PC-9 (cell line): Measurements from ENCODE around the gene BRMS1. TPM values are rescaled to one million over a fixed set of nuclear protein-coding genes. Genes with fewer than 3 reads are reported as not detected.

Experiments used
- BruUV-seq: library from RNA; stranded (reverse); fragments of 400-500 nt; replicated peaks from 2 replicates; lab custom pipeline; 2021; lab: Mats Ljungman, UMichigan
- CTCF ChIA-PET: fragments of 300-600 bp; sonication (Branson Sonifier 250); formaldehyde crosslinking; loops from one replicate; lab custom pipeline; 2022; ENCODE audit warnings: antibody characterized with exemption; lab: Charles Lee
- POLR2A ChIA-PET: fragments of 300-600 bp; sonication (Branson Sonifier 250); formaldehyde crosslinking; loops from one replicate; lab custom pipeline; 2022; ENCODE audit warnings: antibody characterized with exemption; ENCODE audit not compliant: unreplicated experiment; lab: Charles Lee
- DNase-seq, 2 experiments: peaks; one replicate each; pipeline versions ENCODE4 v3.0.0 to v3.0.0-alpha.2; 2015 to 2022; ENCODE audit warnings: mixed read lengths in 1 of 2
- H2AFZ ChIP-seq: fragments of 200-600 bp; sonication (generic); 2 replicates; pipeline ENCODE4 v1.8.1; 2017; ENCODE audit warnings: antibody characterized with exemption
- H3F3A ChIP-seq: fragments of 200-600 bp; sonication (generic); 2 replicates; pipeline ENCODE4 v1.8.1; 2017; ENCODE audit warnings: antibody characterized with exemption, mild to moderate bottlenecking, low read depth; ENCODE audit not compliant: insufficient read depth
- H3K27ac ChIP-seq: fragments of 200-600 bp; sonication (generic); 2 replicates; pipeline ENCODE4 v1.6.1; 2016; ENCODE audit warnings: mixed run types
- H3K27me3 ChIP-seq: fragments of 200-600 bp; sonication (generic); 2 replicates; pipeline ENCODE4 v1.6.1; 2016; ENCODE audit warnings: low read depth, mixed run types; ENCODE audit not compliant: insufficient read depth
- H3K36me3 ChIP-seq: fragments of 200-600 bp; sonication (generic); 2 replicates; pipeline ENCODE4 v1.6.1; 2016; ENCODE audit warnings: low read depth, mixed run types
- H3K4me1 ChIP-seq: fragments of 200-600 bp; sonication (generic); replicated peaks from 2 replicates; pipeline ENCODE4 v1.6.1; 2016; ENCODE audit warnings: mixed run types; ENCODE audit not compliant: insufficient read depth
- H3K4me2 ChIP-seq: fragments of 200-600 bp; sonication (generic); 2 replicates; pipeline ENCODE4 v1.6.1; 2017; ENCODE audit warnings: mixed run types
- H3K4me3 ChIP-seq: fragments of 200-600 bp; sonication (generic); 2 replicates; pipeline ENCODE4 v1.6.1; 2016; ENCODE audit warnings: mixed run types
- H3K79me2 ChIP-seq: fragments of 200-600 bp; sonication (generic); 2 replicates; pipeline ENCODE4 v1.6.1; 2017; ENCODE audit warnings: low read depth, mixed run types
- H3K9me2 ChIP-seq: fragments of 200-600 bp; sonication (generic); 2 replicates; pipeline ENCODE4 v1.8.1; 2017; ENCODE audit warnings: mild to moderate bottlenecking; ENCODE audit not compliant: insufficient read depth
- H3K9me3 ChIP-seq: fragments of 200-600 bp; sonication (generic); 2 replicates; pipeline ENCODE4 v1.8.1; 2016; ENCODE audit warnings: low read depth; ENCODE audit not compliant: insufficient read depth
- H4K20me1 ChIP-seq: fragments of 200-600 bp; sonication (generic); 2 replicates; pipeline ENCODE4 v1.8.1; 2017; ENCODE audit not compliant: insufficient read depth
- CTCF ChIP-seq: fragments of 200-600 bp; sonication (generic); conservative IDR thresholded peaks from 2 replicates; pipeline ENCODE4 v1.6.1; 2017; ENCODE audit warnings: mixed run types, antibody characterized with exemption, mild to moderate bottlenecking, moderate library complexity
- EZH2 ChIP-seq: fragments of 200-600 bp; sonication (generic); IDR thresholded peaks from 2 replicates; pipeline ENCODE4 v1.8.0; 2017; ENCODE audit warnings: antibody characterized with exemption, low read depth
- intact Hi-C: fragments of 100-400 bp; cut with micrococcal nuclease; formaldehyde crosslinking; loops from one replicate; pipeline ENCODE4 v1.10.0; 2022; ENCODE audit not compliant: unreplicated experiment
- total RNA-seq: library from RNA; stranded (reverse); gene quantifications from 2 replicates; pipeline ENCODE4 v1.2.3, GENCODE V29; 2021

The BRMS1 gene
- total RNA-seq, 1 experiment from 2014 or later = 54.3 TPM

GRCh38 chr11:66345316-66345649, 379 bp upstream of the BRMS1 start:
- intact Hi-C loops = loop anchor here (1.0 kb wide), 1 partner anchor 26 kb away; the partner anchor contains the start of gene SLC29A2
- ChIA-PET POLR2A (interaction anchor here (0.5 to 0.6 kb wide), 4 partner anchors 25 to 109 kb away, joined by 3 to 5 read pairs (median 4); no protein-coding TSS in a partner anchor), CTCF (interaction anchor here (0.6 to 2.4 kb wide), 4 partner anchors 9 to 77 kb away, joined by 4 to 7 read pairs (median 6); partner anchors contain the start of gene RIN1)
- H3K4me2 ChIP-seq = peak overlapping the region; percentile 87
- H3F3A ChIP-seq = peaks cover 38% of the 10 kb centered on the region
- 0 out of 2 replicates have a peak overlapping the region, but pooled peaks have one; percentile 11 for H3K27ac ChIP-seq
- TF ChIP-seq CTCF (no peak), EZH2 (no peak)
- peaks cover 39% of the 10 kb centered on the region for H3K79me2 ChIP-seq
- H3K36me3 ChIP-seq = no peaks in the 10 kb centered on the region
- H3K9me2 ChIP-seq = no peaks in the 10 kb centered on the region
- peak overlapping the region; percentile 100 for H3K4me3 ChIP-seq
- no peaks in the 10 kb centered on the region for H3K27me3 ChIP-seq
- H3K4me1 ChIP-seq = peaks cover 34% of the 10 kb centered on the region
- no peaks in the 10 kb centered on the region for H3K9me3 ChIP-seq
- peaks cover 10% of the 10 kb centered on the region for H4K20me1 ChIP-seq
- H2AFZ ChIP-seq = peak overlapping the region; percentile 93
- DNase-seq = no peak
- BruUV-seq = no TSS peak

- BruUV-seq = no TSS peak
- TF ChIP-seq CTCF (no peak), EZH2 (no peak)
- POLR2A ChIA-PET = no interaction called here
Observed at GRCh38 chr11:66343176-66343575, 1.7 kb downstream of the BRMS1 start.

GRCh38 chr11:66341502-66342126, 3.3 kb downstream of the BRMS1 start:
- Histone ChIP-seq H3F3A (peaks cover 29% of the 10 kb centered on the region), H3K9me2 (no peaks in the 10 kb centered on the region), H3K4me3 (no peak overlapping the region), H3K9me3 (no peaks in the 10 kb centered on the region), H3K36me3 (no peaks in the 10 kb centered on the region), H3K27ac (no peak overlapping the region), H3K27me3 (no peaks in the 10 kb centered on the region), H3K79me2 (peaks cover 37% of the 10 kb centered on the region), H2AFZ (no peak overlapping the region), H4K20me1 (peaks cover 18% of the 10 kb centered on the region), H3K4me2 (no peak overlapping the region), H3K4me1 (peaks cover 32% of the 10 kb centered on the region)
- no peak for DNase-seq
- no TSS peak for BruUV-seq
- ChIA-PET POLR2A (no interaction called here), CTCF (interaction anchor here (0.7 to 0.8 kb wide), 2 partner anchors 11 to 22 kb away, joined by 3 to 4 read pairs; no protein-coding TSS in a partner anchor)
- intact Hi-C loops = no loop called here
- no peak for TF ChIP-seq EZH2
- no peak for TF ChIP-seq CTCF

More at GRCh38 chr11:66343176-66343575, 1.7 kb downstream of the BRMS1 start:
- Histone ChIP-seq H2AFZ (no peak overlapping the region), H3K79me2 (peaks cover 39% of the 10 kb centered on the region), H3K9me3 (no peaks in the 10 kb centered on the region), H3K27ac (no peak overlapping the region), H3K9me2 (no peaks in the 10 kb centered on the region), H3K4me3 (no peak overlapping the region; the same call in 1 of the 2 replicates), H3K4me1 (peaks cover 28% of the 10 kb centered on the region), H3K4me2 (peak overlapping the region; percentile 87; the same call in 1 of the 2 replicates), H3K36me3 (no peaks in the 10 kb centered on the region), H3F3A (peaks cover 26% of the 10 kb centered on the region), H4K20me1 (peaks cover 10% of the 10 kb centered on the region), H3K27me3 (no peaks in the 10 kb centered on the region)
- intact Hi-C loops = no loop called here
- no peak for DNase-seq
- CTCF ChIA-PET = no interaction called here
